ENCODE results near the gene PTP4A2.

PTP4A2 gene

GRCh38 chr1:31910933-31911332, 27.2 kb downstream of the PTP4A2 start:
- peaks cover 94% of the 10 kb centered on the region for H3K36me3 ChIP-seq (ENCODE audit: insufficient read depth, low read length)
- H3K9ac ChIP-seq (ENCODE audit: insufficient read length) = no peak overlapping the region
- TF ChIP-seq FOXP2 (optimal IDR thresholded peaks at IDR 0.05; ENCODE audit: control extremely low read depth, extremely low read length, insufficient read depth) (no peak), EZH2 (IDR thresholded peaks at IDR 0.05) (no peak), POLR2AphosphoS5 (IDR thresholded peaks at IDR 0.05; ENCODE audit: borderline replicate concordance, low read depth, low read length) (no peak)
- no peak overlapping the region for H3K27ac ChIP-seq
- 0 out of 2 replicates have a peak, but pooled peaks cover 6% of the 10 kb centered on the region for H3K9me3 ChIP-seq (ENCODE audit: low read depth, low read length)
- no peak for DNase-seq (ENCODE audit: low read depth, low spot score)
- H3K4me3 ChIP-seq = no peak overlapping the region

- Histone ChIP-seq H3K9me3 (ENCODE audit: low read depth, low read length) (0 out of 2 replicates have a peak, but pooled peaks cover 6% of the 10 kb centered on the region), H3K9ac (ENCODE audit: insufficient read length) (no peak overlapping the region), H3K36me3 (ENCODE audit: insufficient read depth, low read length) (peaks cover 83% of the 10 kb centered on the region), H3K4me3 (no peak overlapping the region), H3K27ac (no peak overlapping the region)
- DNase-seq (ENCODE audit: low read depth, low spot score) = no peak
- no peak for TF ChIP-seq EZH2 (IDR thresholded peaks at IDR 0.05)
- TF ChIP-seq FOXP2 (optimal IDR thresholded peaks at IDR 0.05; ENCODE audit: control extremely low read depth, extremely low read length, insufficient read depth) = no peak
- no peak for TF ChIP-seq POLR2AphosphoS5 (IDR thresholded peaks at IDR 0.05; ENCODE audit: borderline replicate concordance, low read depth, low read length)
These were observed 28.5 kb downstream of the PTP4A2 start for GRCh38 chr1:31909691-31910090.

DNA sequence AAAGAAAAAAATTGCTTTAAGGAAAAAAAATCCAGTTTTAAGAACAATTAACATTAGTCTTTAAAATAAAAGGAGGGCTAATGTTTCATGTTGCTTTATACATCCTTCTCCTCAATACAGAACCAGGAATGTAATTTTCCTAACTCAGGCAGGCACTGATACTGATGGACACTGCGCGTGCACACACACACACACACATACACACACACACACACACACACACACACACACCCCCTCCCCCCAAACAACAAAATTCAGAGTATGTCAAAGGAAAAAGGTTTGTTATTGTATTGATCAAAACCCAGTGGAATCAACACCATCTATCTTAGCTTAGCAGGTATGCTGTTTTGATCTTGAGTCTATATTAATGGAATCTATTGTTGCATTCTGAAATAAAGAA, 31.6 kb downstream of the PTP4A2 start:
- Histone ChIP-seq H3K9me3 (ENCODE audit: low read depth, low read length) (no peaks in the 10 kb centered on the region), H3K9ac (ENCODE audit: insufficient read length) (no peak overlapping the region), H3K27ac (no peak overlapping the region), H3K4me3 (no peak overlapping the region), H3K36me3 (ENCODE audit: insufficient read depth, low read length) (peaks cover 53% of the 10 kb centered on the region)
- TF ChIP-seq FOXP2 (optimal IDR thresholded peaks at IDR 0.05; ENCODE audit: control extremely low read depth, extremely low read length, insufficient read depth) = no peak
- TF ChIP-seq EZH2 (IDR thresholded peaks at IDR 0.05) = no peak
- TF ChIP-seq POLR2AphosphoS5 (IDR thresholded peaks at IDR 0.05; ENCODE audit: borderline replicate concordance, low read depth, low read length) = no peak
- DNase-seq (ENCODE audit: low read depth, low spot score) = no peak

DNA sequence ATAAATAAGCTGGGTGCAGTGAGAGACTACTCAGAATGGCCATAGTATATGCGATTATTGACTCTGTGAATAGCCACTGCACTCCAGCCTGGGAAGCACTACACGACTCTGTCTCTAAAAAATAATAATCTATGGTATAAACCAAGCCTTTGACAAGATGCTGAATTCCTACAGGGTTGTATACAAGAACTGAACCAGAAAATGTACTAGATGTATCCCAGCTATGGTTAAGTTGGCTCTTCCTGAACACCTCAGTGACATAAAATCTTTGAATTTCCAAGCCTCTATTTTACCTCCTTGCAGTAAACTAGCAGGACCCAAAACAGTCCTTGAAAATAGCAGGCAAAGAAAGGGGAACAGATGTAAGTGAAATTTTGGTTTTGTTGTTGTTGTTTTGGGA, 32.5 kb downstream of the PTP4A2 start:
- H3K27ac ChIP-seq = no peak overlapping the region
- TF ChIP-seq FOXP2 (optimal IDR thresholded peaks at IDR 0.05; ENCODE audit: control extremely low read depth, extremely low read length, insufficient read depth) (no peak), EZH2 (IDR thresholded peaks at IDR 0.05) (no peak)
- no peak for DNase-seq (ENCODE audit: low read depth, low spot score)
- H3K9ac ChIP-seq (ENCODE audit: insufficient read length) = no peak overlapping the region
- peaks cover 45% of the 10 kb centered on the region for H3K36me3 ChIP-seq (ENCODE audit: insufficient read depth, low read length)
- no peaks in the 10 kb centered on the region for H3K9me3 ChIP-seq (ENCODE audit: low read depth, low read length)
- H3K4me3 ChIP-seq = no peak overlapping the region

DNA sequence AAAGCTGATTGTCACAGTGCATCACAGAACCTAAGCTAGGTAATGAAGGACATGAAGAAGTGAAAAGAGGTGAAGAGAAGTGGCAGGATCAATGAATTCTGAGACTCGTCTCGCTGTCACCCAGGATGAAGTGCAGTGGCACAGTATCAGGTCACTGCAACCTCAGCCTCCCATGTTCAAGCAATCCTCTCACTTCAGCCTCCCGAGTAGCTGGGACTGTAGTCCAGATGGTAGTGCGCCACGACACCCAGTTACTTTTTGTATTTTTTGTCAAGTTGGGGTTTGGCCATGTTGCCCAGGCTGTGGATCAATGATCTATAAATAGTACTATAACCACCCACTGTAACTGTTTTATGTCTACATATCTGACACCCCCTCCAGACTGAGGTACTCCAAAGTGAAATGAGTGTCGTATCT, 33.1 kb downstream of the PTP4A2 start:
- Histone ChIP-seq H3K9ac (ENCODE audit: insufficient read length) (no peak overlapping the region), H3K36me3 (ENCODE audit: insufficient read depth, low read length) (peaks cover 39% of the 10 kb centered on the region)
- no peak for DNase-seq (ENCODE audit: low read depth, low spot score)

DNA sequence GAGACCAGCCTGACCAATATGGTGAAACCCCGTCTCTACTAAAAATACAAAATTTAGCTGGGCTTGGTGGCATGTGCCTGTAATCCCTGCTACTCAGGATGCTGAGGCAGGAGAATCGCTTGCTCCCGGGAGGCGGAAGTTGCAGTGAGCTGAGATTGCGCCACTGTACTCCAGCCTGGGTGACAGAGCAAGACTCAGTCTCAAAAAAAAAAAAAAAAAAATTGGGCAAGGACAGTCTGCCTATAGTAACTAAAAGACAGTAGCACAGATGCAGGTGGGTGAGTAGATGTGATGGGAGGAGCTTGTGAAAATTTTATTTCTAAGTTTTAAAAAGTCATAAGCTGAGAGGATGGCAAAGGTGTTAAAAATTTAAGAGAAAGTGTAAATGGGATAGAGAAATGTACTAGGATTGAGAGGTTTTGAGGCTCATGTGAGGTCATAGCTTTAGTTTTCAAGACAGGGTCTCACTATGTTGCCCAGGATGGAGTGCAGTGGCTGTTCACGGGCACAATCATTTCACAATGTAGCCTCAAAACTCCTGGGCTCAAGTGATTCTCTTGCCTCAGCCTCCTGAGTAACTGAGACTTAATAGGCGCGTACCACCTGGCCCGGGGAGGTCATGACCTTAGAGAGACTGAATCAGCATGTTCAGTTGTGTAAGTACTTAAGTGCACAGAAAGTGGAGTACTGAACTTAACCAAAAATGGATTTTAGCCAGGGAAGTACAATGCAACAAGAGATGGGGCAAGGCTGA, 33.7 kb downstream of the PTP4A2 start:
- TF ChIP-seq EZH2 (IDR thresholded peaks at IDR 0.05) (no peak), POLR2AphosphoS5 (IDR thresholded peaks at IDR 0.05; ENCODE audit: borderline replicate concordance, low read depth, low read length) (no peak), FOXP2 (optimal IDR thresholded peaks at IDR 0.05; ENCODE audit: control extremely low read depth, extremely low read length, insufficient read depth) (no peak)
- Histone ChIP-seq H3K4me3 (no peak overlapping the region), H3K36me3 (ENCODE audit: insufficient read depth, low read length) (peaks cover 34% of the 10 kb centered on the region), H3K27ac (no peak overlapping the region), H3K9me3 (ENCODE audit: low read depth, low read length) (no peaks in the 10 kb centered on the region), H3K9ac (ENCODE audit: insufficient read length) (no peak overlapping the region)
- no peak for DNase-seq (ENCODE audit: low read depth, low spot score)

More for the DNA sequence above, 33.1 kb downstream of the PTP4A2 start:
- Histone ChIP-seq H3K9me3 (ENCODE audit: low read depth, low read length) (no peaks in the 10 kb centered on the region), H3K27ac (no peak overlapping the region), H3K4me3 (no peak overlapping the region)
- TF ChIP-seq POLR2AphosphoS5 (IDR thresholded peaks at IDR 0.05; ENCODE audit: borderline replicate concordance, low read depth, low read length) (no peak; the same call in 1 of the 2 replicates), FOXP2 (optimal IDR thresholded peaks at IDR 0.05; ENCODE audit: control extremely low read depth, extremely low read length, insufficient read depth) (no peak), EZH2 (IDR thresholded peaks at IDR 0.05) (no peak)

GRCh38 chr1:31902510-31902860, 35.7 kb downstream of the PTP4A2 start:
- Histone ChIP-seq H3K36me3 (ENCODE audit: insufficient read depth, low read length) (peaks cover 16% of the 10 kb centered on the region), H3K27ac (no peak overlapping the region), H3K9me3 (ENCODE audit: low read depth, low read length) (no peaks in the 10 kb centered on the region), H3K4me3 (no peak overlapping the region), H3K9ac (ENCODE audit: insufficient read length) (no peak overlapping the region)
- no peak for TF ChIP-seq POLR2AphosphoS5 (IDR thresholded peaks at IDR 0.05; ENCODE audit: borderline replicate concordance, low read depth, low read length)
- TF ChIP-seq FOXP2 (optimal IDR thresholded peaks at IDR 0.05; ENCODE audit: control extremely low read depth, extremely low read length, insufficient read depth) = no peak
- no peak for TF ChIP-seq EZH2 (IDR thresholded peaks at IDR 0.05)
- no peak for DNase-seq (ENCODE audit: low read depth, low spot score)

DNA sequence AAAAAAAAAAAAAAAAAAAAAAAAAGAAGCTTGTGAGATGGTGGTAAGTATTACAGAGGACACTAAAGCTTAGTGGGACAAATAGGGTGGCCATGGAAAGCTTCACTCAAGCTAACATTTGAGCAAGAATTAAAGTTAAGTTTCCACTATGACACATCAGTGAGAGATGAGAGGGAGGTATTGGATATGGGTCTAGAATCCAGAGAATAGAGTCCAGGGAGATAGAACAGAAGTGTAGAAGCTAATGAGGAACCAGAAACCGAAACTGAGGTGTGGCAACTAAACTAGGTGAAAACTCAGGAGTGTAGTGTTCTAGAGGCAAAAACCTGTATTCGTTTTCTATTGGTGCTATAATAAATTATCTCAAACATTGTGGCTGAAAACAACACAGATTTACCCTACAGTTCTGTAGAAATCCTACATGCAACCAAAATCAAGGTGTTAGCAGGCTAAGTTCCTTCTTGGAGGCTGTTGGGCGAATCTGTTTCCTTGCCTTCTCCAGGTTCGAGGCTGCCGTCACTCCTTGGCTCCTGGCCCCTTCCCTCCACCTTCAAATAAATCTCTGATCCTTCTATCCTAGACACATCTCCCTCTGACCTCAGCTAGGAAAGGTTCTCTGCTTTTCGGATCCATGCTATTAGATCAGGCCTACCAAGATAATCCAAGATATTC, 36.2 kb downstream of the PTP4A2 start:
- Histone ChIP-seq H3K4me3 (no peak overlapping the region), H3K9ac (ENCODE audit: insufficient read length) (no peak overlapping the region), H3K9me3 (ENCODE audit: low read depth, low read length) (no peaks in the 10 kb centered on the region), H3K36me3 (ENCODE audit: insufficient read depth, low read length) (peaks cover 11% of the 10 kb centered on the region), H3K27ac (no peak overlapping the region)
- TF ChIP-seq EZH2 (IDR thresholded peaks at IDR 0.05) (no peak), FOXP2 (optimal IDR thresholded peaks at IDR 0.05; ENCODE audit: control extremely low read depth, extremely low read length, insufficient read depth) (no peak), POLR2AphosphoS5 (IDR thresholded peaks at IDR 0.05; ENCODE audit: borderline replicate concordance, low read depth, low read length) (no peak)
- DNase-seq (ENCODE audit: low read depth, low spot score) = no peak
